CD4-positive, alpha-beta T cell treated with Interferon gamma for 1 hour (primary cell): ENCODE data around the gene BACH2.

Experiments
- DNase-seq: peaks from one replicate; pipeline ENCODE4 v3.0.0-alpha.2; 2020

Gene BACH2

DNA sequence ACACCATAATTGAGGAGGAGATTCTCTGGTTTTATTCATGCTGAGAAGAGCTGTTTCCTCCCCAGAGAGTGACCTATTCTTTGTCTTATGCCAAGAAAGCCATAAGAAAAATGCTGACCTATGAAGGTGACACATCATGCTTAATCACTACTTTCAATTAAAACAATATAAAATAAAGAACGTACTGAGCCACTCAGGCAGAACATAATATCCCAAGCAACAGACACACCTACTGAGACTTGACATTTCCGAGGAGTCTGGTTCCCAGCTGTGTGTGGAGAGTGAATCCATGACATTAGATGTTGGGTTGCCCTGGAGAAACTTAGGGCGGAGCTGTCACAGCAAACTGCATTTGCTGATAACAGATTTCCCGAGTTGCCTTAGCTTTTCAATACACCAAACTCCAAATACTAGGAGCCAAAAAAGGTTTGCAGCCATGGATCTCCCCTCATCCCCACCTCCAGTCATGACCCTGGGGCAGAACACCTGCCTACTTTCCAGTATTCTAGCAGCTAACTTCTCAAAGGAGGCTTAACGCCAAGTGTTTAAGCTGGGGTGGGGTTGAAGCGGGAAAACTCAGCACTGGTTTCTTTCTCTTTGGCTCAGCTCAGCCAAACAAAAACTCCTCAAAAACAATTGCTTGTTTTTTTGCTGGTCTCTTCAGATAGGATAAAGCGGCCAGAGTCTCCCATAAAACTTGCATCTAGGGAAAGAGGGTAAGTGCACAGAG lies 92.2 kb downstream of the BACH2 start:
- no peak for DNase-seq

DNA sequence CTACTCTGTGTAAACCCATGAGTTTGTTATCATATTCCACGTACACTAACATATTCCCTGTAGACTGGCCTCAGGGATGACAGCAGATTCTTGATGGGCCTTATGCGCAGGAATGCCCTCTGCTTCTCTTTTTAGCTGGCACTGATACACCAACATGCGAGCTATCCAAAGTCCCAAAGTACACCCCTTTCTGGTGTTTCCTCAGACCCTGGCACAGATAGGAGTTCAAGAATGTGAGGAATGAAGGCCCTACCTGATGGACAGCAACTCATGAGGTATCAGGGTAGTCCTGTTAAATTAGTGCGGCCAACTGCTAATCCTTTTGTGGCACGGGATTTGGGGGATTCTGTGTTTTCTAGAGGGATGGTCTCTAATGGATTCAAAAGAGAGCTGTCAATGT lies 93.0 kb downstream of the BACH2 start:
- DNase-seq: no peak

DNA sequence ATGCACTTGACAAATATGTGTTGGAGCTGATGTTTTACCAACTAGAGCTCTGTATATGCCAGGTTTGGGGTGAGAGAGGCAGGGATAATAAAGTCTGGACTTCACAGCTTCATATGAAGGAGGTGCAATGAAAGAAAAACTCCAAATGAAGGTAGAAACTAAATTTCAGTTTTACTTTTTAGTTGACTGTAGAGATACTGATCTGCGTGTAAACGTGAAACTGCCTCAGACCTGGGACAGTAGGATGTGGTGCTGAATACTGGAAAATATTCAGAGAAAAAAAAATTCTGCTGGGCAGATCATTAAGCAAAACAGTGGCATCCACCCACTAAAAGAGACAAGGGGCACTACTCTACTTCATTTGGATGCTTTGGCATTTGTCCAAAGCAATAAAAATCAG lies 94.5 kb downstream of the BACH2 start:
- no peak for DNase-seq

DNA sequence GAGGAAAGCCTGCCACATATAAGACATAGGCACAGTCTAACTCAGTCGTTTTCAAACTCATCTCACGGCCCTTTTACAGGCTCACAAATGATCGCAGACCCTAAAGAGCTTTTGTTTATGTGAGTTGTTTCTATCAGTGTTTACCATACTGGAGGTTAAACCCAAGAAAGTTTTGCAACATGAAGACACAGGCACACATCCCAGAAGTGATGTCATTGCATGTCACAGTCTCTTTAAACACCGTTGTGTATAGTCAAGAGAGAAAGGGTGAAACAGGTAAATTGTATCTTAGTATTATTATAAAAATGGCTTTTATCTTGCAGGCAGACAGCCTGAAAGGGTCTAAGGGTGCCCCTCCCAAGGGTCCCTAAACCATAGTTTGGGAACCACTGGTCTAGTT lies 96.7 kb downstream of the BACH2 start:
- DNase-seq: no peak

DNA sequence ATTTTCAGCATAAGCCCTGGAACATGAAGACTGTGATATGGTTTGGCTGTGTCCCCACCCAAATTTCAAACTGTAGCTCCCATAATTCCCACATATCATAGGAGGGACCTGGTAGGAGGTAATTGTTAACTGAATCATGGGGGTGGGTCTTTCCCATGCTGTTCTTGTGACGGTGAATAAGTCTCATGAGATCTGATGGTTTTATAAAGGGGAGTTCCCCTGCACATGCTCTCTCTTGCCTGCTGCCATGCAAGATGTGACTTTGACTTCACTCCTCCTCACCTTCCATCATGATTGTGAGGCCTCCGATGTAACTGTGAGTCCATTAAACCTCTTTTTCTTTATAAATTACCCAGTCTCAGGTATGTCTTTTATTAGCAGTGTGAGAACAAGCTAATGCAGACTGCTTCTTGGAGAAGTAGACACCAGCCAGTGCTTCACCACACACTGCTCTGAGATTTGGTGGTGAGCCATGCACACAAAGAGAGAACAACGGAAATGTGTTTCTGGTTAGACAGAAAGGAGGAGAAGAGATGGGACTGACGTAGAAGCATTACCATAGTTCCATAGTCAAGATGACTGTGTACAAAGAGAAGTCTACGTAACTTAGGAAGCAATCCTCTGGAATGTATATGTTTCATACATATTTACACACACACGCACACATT lies 97.8 kb downstream of the BACH2 start:
- DNase-seq: no peak

DNA sequence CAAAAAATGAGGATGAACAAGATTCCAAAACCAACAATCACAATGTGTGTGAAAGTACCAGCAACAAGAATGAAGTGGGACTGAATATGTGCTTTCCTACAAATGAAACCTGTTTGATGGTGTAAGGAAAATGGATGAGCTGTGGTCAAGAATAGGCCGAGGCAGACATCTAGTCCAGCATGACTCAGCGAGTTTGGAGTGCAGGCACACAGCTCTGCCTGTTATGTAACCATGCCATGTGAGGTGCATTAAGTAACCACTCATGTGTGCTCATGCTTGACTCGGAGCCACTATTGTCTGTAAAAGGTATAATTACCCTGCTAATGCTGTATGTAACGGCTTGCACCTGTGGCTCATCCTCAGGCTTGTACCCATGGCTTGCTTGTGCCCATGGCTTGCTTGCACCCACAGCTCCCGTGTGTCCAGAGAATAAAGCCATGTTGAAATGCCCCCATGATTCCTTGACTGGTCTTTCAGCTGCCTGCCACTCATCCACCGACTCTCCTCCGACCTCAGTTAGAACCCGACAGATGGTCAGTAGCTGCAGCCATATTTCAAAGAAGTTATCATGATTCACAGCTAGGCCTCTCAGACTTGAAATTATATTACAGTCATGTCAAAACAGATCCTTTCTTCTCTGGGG lies 98.7 kb downstream of the BACH2 start:
- DNase-seq: peak; percentile 23

DNA sequence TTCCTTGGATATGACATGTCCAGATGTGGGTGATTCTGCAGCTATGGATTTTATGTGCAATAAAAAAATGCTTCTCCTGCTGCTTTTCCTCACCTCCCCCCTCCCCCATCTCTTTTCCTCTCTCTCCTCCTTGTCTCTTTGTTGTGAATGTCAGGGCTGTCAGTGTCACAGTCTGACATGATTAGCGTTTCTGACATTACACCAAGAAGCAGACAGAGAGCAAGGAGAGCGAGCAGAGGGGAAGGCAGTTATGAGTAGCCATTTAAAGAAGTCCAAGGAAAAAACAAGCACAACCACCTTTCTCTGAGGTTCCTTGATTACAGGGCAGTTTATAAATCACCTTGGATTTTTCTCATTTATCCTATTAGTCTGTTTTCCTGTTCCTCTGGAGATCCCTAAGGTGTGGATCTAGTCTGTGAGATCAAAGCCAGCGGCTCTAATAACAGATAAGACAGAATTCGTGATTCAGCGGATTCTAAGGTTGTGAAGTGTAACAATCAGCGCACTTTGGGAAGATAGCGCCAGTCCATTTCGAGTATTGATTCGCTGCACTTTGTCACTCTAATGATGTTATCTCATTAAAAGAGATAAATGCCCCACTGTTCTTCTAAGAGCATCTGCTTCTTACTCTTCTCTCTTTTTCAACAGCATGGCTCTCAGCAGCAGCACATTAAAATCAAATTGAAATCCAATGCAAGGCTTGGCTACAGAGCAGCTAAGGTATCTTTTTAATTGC lies 101.4 kb downstream of the BACH2 start:
- no peak for DNase-seq

DNA sequence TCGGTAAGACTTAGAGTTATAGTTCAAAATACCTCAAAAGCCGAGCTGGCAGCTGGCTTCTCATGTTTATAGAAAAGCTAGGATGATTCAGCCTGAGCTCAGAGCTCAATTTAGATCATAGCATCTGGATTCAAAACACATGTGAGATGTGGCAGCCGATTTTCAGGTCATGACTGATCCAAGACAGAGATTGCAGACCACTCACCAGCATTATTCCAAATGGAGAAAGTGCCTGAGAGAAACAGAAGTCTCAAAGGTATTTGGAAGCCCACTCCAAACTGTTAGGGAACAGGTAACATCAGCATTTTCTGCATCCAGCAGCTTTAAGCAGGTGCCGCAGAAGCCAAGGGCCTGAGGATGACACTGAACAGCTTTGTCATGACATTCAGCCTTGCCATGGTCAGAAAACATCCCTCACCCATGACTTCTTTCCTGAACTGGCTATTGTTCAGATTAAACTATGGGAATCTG lies 102.2 kb downstream of the BACH2 start:
- DNase-seq: no peak

DNA sequence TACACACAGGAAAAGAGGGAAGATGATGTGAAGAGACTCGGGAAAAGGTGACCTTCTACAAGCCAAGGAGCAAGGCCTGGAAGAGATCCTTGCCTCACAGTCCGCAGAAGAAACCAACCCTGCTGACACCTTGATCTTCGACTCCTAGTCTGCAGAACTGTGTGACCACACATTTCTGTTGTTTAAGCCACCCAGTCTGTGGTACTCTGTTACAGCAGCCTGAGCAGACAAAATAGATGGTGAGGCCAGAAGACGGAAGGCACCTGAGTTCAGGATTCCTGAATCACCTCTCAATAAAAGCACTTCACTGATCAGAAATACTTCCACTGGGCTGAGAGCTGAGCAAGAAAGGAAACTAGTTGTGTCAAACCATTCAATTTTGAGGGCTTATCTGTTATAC lies 103.3 kb downstream of the BACH2 start:
- no peak for DNase-seq

DNA sequence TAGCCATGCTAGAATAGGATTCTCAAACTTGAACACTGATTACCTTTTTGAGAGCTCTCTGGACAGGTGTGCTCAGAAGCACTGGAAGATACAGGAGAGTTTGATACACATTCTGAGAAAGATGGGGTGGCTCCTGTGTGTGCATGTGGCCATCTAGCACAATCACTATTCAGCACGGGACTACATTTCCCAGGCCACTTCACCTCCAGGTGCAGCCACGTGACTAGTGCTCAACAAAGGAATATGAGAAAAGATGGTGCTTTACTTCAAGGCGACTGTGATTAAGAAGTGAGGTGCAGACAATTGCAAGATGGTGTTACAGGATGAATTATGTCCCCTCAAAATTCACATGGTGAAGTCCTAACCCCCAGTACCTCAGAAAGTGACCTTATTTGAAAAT lies 103.8 kb downstream of the BACH2 start:
- no peak for DNase-seq

DNA sequence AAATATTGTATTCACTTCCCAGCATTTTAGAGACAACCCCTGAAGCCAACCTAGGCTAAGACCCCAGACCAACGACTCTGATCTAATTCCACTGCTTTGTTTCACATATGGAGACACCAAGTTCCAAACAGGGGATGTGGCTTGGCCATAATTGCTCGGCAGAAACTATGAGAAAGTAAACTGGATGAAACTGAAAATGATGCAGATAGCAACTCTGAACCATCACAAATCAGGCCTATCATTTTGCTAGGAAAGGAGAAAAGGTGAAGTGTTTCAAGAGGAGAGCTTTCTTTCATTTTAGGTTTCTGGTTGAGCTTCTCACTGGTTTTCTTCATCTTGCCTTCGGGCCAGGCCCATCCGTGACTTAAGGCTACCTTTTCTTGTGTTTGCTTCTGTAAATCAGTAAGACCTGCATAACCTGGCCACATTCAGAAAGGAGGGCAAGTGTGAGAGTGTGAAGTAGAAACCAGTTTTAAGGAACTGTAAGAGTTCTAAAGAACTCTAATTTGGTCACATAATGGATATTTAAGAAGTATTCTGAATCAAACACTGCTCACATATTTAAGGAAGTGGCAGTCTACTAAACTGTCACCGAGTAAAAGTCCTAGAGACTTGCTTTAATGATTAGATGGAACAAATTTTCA lies 105.8 kb downstream of the BACH2 start:
- no peak for DNase-seq

DNA sequence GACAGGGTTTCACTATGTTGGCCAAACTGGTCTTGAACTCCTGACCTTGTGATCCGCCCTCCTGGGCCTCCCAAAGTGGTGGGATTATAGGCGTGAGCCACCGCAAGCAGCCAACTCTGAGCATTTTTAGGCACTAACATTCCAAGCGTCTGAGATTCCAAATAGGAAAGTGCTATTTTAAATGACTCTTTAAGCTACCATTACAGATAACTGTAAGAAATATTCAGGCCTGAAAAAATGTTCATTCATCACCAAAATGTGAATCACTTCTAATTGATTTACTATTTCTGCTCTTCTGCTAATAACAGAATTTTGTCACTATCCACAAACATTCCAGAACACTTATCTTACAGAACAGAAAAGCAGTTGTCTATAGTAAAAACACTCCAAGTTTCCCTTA lies 106.5 kb downstream of the BACH2 start:
- DNase-seq: no peak

DNA sequence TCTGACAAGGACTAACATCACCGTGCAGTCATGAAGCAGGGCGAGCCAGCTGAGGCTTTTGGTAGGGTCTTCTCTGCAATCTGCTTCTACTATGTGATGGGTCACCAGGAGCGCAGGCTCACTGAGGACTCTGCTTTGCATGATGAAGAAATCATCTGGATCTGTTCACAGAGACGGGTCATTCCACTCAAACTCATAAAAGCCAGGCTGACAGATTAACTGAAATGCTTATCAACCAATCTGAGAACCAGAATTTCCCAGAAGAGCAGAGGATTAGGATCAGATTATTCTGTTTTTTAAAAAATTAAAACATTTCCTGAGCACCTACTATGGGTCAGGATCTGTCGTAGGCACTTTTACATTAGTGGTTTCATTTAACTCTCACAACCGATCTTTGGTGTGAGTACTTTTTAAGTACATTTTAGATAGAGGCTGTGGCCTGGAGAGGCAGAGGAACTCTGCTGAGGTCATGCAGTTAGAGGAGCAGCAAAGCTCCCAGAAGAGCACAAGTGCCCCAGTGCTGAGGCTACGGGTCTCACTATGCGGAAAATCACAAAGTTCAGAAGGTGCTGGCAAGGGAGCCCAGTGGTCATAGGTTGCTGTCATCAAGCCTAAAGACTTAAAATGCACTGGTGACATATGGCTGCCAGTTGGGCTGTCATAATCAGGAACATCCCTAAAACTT lies 109.1 kb downstream of the BACH2 start:
- DNase-seq: no peak

DNA sequence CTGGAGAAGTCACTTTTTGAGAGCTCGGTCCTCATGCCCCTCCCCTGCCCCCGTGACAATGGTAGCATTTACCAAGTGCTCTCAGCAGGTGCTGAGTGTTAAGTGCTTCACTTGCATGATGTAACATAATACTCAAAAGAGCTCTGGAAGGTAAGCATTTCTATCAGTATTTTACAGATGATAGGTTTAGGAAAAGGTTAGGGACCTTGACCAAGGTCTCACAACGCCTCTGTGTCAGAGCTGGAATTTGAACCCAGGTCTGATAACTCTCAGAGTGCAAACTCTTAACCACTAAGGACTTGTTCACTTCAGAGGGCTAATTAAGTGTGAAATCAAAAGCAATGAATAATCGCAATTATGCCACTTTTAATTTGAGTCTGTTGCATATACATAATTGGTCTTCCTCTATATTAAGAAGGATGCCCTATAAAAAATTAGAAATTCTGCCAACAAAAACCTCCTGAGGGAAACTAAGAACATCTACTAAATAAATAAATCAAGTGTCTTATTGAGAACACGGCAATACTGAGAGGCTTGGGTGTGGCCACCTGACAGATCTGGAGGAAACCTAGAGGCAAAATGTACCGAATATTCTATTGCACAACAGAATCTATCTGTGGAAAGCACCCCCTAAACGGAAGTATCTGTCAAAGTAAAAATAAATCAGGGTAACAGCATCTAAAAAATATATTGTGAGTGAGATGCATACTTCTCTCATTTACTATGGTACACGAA lies 109.8 kb downstream of the BACH2 start:
- peak; percentile 31 for DNase-seq

DNA sequence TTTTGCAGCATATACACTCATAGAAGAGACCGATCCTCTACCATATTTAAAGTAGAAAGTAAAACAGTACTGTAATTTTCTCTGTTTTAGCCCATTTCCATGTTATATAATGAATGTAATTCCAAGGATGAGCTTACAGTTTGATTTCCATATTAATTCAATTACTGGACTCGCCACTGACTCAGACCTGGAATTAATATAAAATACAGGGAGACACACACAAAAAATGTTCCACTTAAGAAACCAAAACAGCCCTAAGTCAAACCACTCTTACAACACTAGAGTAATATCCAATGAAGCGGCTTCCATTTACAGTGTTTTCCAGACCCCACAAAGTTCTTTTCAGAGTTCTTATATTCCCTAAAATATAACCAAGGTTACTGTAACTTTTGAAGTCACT lies 110.6 kb downstream of the BACH2 start:
- no peak for DNase-seq

DNA sequence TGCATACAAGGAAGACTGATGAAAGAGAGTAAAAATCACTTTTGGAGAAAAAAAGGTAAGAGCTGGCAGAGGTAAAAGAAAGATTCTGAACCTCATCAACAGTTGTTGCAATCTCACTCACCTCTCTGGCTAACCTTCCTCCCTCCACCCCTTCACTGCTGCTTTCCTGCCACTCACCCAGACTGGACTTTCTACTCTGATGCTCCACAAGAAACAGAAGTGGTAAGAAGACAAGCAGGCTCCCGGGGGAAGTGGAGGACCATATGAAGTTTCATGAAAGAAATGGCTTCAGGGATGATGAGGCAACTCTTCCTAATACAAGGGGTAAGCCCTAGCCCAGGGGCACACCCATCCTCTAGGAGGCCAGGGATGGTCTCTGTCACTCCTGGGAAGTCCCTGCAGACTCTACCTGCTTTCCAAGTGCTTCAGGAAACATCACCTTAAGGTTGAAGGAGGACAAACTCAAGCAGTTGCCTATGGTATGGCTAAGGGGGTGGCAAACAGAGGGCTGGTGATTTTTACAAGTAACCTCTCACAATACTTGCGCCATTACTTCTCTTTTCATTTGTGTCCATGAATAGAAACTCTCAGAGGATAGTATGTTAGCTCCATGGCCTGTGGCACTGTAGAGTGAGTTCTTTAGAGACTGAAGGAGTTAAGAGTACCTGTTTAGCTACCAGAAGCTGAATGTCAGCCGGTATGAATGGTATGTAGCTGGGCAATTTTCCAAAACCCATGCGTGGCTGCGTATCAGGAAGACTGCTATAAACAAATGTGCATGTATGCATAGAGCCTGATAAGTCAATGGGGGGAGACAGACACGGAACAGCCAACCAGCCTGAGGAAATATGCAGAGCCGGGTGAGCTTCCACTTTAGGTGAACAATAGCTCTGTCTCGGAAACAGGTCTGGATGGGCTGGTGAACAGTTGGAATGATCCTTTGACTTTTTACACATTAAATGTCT lies 112.0 kb downstream of the BACH2 start:
- DNase-seq: no peak

DNA sequence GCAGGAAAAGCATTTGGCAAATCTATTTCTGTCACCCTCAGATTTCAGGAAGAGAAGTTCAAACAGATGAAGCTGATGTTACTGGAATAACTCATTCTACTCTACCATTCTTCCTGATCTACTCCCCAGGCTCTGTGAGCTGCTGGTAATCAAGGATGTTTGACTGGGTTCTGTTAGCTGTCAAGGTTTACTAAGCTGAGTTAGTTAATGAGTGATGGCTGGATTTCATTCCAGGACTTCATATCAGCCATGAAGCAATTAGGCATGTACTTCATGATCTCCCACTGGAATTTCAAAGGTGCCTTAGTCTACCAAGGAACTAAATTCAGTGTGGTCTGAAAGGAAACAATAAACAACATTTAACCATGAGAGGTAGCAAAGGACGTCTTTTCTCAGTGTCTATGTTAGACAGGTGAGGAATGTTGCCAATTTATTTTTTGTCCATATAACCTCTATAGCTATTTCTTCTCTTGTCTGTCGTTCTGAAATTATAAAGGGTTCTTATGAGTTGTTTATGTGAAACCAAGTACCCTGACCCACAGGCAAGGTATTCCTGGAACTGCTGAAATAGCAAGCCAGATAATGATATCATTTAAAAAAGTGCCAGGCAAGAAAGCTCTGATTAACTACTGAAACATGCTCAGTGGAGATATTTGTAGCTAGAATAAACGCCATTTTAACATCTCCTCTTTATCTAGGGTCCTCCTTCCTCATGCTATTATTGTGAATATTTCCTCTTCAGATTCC lies 112.9 kb downstream of the BACH2 start:
- DNase-seq: no peak

DNA sequence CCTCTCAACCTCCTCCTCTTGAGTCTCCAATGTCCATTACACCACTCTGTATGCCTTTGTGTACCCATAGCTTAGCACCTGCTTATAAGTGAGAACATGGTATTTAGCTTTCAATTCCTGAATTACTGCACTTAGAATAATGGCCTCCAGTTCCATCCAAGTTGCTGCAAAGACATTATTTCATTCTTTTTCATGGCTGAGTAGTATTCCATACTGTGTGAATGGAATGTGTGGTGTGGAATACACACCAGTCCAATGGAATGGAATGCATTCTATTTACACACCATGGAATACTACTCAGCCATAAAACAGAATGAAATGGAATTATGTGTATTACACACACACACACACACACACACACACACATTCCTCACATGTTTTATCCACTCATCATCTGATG lies 116.1 kb downstream of the BACH2 start:
- DNase-seq: no peak
